Measurements from ENCODE around the gene TBC1D2B. TPM values are rescaled to one million over a fixed set of nuclear protein-coding genes. Genes with fewer than 3 reads are reported as not detected.
"Not testable (repeated sequence)": the region's sequence is repeated elsewhere in the genome, so short reads cannot be mapped to it uniquely, and the experiment has no call there.

Gene TBC1D2B
- polyA plus RNA-seq, 3 donors = 19.0 to 47.3 (median 24.4) TPM

DNA sequence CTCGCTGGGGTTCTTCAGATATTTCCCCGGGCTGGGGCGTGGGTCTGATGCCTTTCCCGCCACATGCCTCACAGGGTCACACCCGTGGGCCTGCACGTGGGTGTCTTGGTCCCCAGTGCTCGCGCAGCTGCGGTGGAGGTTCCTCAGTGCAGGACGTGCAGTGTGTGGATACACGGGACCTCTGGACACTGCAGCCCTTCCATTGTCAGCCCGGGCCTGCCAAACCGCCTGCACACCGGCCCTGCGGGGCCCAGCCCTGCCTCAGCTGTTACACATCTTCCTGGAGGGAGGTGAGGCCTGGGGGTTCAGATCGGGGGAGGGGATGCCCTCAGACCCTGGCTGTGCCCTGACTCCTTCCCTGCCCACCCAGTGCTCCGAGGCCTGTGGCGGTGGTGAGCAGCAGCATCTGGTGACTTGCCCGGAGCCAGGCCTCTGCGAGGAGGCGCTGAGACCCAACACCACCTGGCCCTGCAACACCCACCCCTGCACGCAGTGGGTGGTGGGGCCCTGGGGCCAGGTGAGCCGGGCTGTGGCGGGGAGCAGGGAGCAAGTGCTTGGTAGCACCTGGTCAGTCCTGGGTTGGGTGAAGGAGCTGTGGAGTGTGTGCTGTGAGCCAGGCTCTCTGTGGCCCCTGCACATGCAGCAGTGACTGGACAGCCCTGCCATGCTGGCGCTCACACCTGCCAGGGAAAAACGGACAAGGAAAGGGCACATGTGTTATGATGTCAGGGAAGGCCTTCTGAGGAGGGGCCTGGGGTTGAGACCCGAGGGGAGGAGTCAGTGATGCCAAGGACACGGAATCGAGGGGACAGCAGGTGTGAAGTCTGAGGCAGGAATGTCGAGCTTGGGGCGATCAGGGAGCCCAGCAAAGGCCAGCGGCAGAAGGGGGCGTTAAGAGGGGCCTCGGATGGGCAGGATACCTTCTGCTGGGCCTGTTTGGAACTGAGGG is 88.9 kb downstream of the TBC1D2B start:
- 72 to 81% (median 75%) methylated on average over 34 of the region's 34 CpGs for WGBS, 3 donors
- no peak overlapping the region for H3K27ac ChIP-seq (ENCODE audit: low read depth, low read length)

DNA sequence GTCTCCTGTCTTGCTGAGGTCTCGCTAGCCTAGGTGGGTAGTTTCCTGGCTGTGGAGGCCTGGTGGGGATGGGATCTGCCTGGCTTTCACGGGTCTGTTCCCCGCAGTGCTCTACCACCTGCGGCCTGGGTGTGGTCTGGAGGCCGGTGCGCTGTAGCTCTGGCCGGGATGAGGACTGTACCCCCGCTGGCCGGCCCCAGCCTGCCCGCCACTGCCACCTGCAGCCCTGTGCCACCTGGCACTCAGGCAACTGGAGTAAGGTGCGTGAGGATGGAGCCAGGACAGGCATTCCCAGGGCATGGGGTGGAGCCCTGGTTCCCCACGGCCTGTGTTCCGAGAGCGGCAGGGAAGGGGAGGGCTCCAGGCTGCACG is 89.8 kb downstream of the TBC1D2B start:
- H3K27ac ChIP-seq (ENCODE audit: low read depth, low read length) = not testable (repeated sequence)
- 72 to 89% (median 73%) methylated on average over 10 to 15 of the region's 15 CpGs for WGBS, 3 donors

DNA sequence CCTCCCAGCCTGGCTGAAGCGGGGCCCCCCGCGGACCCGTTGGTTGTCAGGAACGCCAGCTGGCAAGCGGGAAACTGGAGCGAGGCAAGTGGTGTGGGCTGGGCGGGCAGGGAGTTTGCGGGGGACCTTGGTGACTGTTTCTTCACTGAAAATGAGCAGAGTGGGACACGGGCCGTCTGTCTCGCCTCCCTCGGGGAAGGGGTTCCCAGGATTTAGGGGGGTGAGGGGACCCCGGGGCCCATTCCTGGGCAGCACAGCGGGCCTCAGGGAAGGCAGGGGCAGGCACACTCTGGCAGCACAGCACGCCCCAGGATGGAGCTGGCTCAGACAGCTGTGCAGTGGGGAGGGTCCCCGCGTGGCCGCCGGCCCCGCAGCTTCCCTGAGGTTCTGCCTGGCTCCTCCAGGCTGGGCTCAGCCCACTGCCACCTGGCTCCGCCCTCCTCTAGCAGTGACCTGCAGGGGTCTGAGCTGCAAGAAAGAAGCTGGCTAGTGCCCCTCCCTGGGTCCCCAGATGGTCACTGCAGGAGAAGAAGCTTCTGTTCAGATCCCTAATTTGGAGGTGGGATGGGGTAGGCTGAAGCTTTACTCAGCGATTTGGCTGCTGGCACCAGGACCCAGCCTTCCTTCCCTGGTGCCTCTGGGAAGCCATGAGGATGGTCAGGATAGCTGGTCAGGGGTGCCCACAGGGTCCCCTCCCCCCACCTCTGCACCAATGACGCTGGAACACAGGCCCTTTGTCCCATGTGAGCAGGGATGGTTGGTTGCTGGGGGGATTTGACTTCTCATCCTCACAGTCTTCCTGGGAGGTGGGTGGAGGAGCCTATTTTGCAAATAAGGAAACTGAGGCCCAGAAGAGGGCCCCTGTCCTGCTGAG is 90.4 kb downstream of the TBC1D2B start:
- WGBS, 3 donors = 61 to 66% (median 62%) methylated on average over 23 to 24 of the region's 24 CpGs
- no peak overlapping the region for H3K27ac ChIP-seq (ENCODE audit: low read depth, low read length)

DNA sequence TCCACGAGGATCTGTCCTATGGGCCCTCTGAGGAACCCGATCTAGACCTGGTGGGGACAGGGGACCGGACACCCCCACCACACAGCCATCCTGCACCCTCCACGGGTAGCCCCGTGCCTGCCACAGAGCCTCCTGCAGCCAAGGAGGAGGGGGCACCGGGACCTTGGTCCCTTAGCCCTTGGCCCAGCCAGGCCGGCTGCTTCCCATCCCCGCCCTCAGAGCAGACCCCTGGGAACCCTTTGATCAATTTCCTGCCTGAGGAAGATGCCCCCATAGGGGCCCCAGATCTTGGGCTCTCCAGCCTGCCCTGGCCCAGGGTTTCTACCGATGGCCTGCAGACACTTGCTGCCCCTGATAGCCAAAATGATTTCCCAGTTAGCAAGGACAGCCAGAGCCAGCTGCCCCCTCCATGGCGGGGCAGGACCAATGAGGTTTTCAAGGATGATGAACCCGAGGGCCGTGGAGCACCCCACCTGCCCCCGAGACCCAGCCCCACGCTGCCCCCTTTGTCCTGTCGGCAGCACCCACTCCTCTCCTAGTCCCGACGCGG is 91.5 kb downstream of the TBC1D2B start:
- no peak overlapping the region for H3K27ac ChIP-seq (ENCODE audit: low read depth, low read length)
- WGBS, 3 donors = 79 to 85% (median 84%) methylated on average over 18 of the region's 18 CpGs

DNA sequence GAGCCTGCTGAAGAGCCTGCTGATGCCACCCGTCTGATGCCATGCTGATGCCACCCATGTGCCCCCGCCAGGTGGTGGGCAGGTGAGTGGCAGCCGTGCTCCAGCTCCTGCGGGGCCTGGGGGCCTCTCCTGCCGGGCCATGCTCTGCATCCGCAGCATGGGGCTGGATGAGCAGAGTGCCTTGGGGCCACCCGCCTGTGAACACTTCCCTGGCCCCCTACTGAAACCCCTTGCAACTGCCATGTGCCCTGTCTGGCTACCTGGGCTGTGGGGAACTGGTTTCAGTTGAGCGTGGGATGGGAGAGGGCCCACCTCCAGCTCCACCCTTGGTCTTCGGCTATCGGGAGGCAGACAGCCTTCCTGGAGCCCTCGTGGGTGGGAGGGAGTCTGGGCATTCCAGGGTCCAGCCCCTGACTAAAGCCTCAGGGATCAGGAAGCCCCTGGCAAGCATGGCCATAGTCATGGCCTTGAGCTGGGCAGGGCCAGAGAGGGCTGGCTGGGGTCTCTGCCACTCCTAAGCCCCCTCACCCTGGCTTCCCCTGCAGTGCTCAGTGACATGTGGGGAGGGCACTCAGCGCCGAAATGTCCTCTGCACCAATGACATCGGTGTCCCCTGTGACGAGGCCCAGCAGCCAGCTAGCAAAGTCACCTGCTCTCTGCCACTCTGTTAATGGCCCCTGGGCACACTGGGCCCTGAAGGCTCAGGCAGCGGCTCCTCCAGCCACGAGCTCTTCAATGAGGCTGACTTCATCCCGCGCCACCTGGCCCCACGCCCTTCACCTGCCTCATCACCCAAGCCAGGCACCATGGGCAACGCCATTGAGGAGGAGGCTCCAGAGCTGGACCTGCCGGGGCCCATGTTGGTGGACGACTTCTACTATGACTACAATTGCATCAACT is 92.2 kb downstream of the TBC1D2B start:
- WGBS, 3 donors = 92 to 95% (median 95%) methylated on average over 19 to 23 of the region's 23 CpGs
- no peak overlapping the region for H3K27ac ChIP-seq (ENCODE audit: low read depth, low read length)

DNA sequence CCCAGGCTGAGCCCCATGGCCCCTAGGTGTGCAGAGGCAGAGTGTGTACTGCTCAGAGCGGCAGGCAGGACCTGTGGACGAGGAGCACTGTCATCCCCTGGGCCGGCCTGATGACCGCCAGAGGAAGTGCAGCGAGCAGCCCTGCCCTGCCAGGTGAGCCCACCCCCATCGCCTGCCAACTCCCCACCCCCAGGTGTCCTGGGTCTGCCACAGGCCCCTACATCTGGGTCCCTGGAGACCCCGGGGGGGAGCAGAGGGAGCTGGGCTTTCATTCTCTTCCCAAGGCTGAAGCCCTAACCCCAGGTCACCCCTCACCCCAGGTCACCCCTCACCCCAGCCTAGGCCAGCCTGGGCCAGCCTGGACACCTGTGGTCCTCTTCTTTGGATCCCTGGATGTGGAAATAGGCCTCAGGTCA is 93.1 kb downstream of the TBC1D2B start:
- 74 to 86% methylated on average over 4 to 6 of the region's 7 CpGs; no CpG with 5 or more reads in 1 of the 3 donors for WGBS, 3 donors

DNA sequence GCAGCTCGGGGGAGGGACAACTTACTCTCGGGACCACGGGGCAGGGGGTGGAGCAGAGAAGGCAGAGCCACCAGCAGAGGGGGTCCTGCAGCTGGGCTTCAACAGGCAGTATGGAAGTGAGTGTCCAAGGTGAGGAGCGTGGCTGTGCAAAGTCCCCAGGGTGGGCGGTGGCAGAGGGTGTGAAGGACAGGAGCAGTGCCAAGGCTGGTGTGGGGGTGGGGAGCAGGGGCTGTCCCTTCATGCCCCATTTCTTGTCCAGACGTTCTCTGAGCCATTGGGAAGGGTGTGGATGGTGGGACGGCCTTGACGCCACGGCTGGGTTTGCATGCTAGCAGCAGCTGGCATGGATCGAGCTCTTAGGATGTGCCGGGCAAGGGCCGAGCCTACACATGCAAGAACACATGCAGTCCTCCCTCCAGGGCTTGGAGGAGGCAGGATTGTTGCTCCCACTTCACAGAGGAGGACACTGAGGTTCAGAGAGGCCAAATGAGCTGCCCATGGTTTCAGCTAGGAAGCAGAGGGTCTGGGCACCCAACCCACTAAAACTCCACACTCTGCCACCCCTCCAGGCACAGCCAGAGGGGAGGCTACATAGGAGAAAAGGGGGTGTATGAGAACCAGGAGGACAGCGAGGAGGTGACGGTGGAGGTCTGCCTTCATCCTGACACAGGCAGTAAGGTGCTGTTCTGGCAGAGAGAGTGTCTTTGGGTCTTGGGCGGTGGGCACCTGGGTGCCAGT is 93.6 kb downstream of the TBC1D2B start:
- 51 to 61% (median 59%) methylated on average over 15 of the region's 15 CpGs for WGBS, 3 donors
- no peak overlapping the region for H3K27ac ChIP-seq (ENCODE audit: low read depth, low read length)

More for the DNA sequence above, 93.1 kb downstream of the TBC1D2B start:
- no peak overlapping the region for H3K27ac ChIP-seq (ENCODE audit: low read depth, low read length)

DNA sequence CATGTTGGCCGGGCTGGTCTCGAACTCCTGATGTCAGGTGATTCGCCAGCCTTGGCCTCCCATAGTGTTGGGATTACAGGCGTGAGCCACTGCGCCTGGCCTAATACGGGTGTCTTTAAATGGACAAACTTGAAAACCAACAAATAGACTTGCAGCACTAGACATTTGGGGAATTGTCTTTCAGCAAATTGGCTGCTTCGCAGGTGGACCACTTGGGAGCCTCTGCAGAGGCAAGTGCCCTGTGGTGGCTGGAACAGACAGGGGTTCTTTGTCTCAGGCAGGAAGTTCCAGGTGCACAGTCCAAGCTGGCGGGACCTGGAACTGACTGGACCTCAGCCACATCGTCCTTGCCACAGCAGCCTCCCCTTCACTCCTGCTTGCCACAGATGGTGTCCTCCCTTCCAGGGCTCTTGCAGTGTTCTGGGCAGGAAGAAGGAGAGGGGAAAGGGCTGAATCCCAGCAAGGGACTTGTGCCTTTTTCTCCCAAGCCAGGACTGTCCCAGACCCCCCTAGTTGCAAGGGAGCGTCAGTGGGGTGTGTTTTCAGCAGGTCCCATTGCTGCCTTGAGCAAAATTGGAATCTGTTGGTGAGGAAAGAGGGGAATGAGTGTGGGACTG is 94.3 kb downstream of the TBC1D2B start:
- H3K27ac ChIP-seq (ENCODE audit: low read depth, low read length) = no peak overlapping the region
- WGBS, 3 donors = 78 to 82% (median 78%) methylated on average over 10 of the region's 10 CpGs

DNA sequence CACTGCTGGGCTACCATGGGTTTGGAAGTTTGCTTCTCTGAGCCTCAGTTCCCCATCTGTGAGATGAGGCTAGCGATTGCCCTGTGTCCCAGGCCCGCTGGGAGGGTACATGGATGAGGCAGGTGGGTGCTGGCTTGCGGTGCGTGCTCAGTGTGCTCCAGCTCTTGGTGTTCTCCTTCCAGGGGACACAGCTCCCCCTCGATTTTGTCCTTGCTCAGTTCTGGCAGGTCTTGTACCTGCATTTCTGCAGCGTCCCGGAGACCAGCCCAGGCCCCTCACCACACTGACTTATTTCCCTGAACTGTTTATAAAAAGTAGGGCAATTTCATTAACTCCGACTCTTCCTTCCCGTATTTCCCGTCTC is 95.4 kb downstream of the TBC1D2B start:
- WGBS, 3 donors = 81 to 86% (median 86%) methylated on average over 10 of the region's 10 CpGs
- no peak overlapping the region for H3K27ac ChIP-seq (ENCODE audit: low read depth, low read length)

DNA sequence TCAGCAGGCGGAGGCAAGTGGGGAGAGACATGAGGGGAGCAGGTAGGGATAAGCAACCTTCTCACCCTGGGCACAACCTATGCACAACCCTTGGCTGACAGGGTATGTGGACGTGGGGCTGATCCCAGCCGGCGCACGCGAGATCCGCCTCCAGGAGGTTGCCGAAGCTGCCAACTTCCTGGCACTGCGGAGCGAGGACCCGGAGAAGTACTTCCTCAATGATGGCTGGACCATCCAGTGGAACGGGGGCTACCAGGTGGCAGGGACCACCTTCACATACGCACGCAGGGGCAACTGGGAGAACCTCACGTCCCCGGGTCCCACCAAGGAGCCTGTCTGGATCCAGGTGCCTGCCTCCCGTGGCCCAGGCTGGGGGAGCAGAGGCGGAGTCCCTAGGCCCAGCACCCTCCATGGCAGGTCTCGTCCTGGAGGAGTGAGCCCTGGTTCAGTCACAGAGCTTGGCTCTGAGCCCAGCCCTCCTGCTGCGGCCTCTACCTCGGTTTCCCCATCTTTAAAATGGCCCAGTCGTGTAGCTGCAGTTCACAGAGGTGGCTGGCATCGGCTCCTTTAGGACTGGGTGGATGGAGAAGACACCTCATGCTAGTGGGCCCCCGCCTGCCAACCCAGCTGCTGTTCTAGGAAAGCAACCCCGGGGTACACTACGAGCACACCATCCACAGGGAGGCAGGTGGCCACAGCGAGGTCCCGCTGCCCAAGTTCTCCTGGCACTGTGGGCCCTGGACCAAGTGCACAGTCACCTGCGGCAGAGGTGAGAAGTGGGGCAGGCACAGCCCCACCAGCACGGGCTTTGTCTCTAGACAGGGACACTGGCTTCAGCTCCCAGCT is 96.0 kb downstream of the TBC1D2B start:
- H3K27ac ChIP-seq (ENCODE audit: low read depth, low read length) = no peak overlapping the region
- 80 to 86% (median 81%) methylated on average over 27 to 30 of the region's 30 CpGs for WGBS, 3 donors

DNA sequence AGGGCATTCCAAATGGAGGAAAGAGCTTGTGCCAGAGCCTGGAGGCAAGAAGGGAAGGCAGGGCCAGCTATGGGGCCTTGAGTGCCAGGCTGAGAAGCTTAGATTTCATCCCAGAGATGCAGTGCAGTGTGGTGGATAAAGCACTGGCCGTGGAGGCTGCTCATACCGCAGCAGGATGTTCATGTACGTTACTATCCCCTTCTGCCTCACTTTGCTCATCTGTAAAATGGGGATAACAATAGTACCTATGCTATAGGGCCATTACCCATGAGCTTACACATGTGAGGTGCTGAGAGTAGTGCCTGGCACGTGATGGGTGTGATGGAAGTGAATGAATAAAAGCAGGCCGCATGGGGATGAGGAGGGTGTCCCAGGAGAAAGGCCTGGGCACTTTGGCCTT is 96.8 kb downstream of the TBC1D2B start:
- not testable (repeated sequence) for H3K27ac ChIP-seq (ENCODE audit: low read depth, low read length)
- WGBS, 3 donors = 91 to 93% (median 93%) methylated on average over 4 of the region's 5 CpGs

DNA sequence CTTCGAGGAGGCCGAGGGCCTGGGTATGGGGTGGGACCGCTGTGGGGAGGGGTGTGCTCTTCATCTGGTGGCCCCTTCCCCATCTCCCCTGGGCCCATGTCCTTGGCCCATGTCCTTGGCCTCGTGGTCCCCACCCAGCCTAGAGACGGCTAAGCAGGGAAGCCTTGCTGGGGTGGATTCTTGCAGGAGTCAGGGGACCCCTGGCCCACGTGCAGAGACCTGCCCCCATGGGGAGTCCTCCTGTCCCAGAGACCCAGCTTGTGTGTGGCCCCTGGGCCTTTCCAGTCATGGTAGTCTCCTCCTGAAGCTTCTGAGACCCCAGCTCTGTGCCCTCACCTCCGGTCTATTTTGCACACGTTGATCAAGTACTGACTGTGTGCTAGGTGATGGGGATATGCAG is 97.4 kb downstream of the TBC1D2B start:
- WGBS, 3 donors = 84 to 89% (median 86%) methylated on average over 8 of the region's 8 CpGs
- no peak overlapping the region for H3K27ac ChIP-seq (ENCODE audit: low read depth, low read length)

DNA sequence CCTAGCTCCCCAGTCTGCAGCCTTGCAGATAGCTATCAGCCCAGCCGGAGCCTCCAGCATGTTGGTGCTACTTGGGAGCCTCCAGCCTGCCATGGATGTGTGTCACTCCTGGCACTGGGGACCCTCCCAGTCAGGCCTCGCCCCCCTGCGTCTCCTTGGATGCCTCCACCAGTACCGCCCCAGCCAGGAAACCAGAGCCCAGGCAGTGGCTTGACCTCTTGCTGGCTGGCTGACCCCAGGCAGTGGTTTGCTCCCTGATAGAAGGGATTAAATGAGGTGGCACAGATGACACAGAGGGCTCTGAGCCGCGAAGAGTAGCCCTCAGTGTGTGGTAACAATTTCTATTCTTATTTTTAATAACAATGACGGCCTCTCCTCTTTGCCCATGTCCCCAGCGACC is 98.4 kb downstream of the TBC1D2B start:
- not testable (repeated sequence) for H3K27ac ChIP-seq (ENCODE audit: low read depth, low read length)
- 89 to 97% (median 90%) methylated on average over 5 to 7 of the region's 8 CpGs for WGBS, 3 donors

DNA sequence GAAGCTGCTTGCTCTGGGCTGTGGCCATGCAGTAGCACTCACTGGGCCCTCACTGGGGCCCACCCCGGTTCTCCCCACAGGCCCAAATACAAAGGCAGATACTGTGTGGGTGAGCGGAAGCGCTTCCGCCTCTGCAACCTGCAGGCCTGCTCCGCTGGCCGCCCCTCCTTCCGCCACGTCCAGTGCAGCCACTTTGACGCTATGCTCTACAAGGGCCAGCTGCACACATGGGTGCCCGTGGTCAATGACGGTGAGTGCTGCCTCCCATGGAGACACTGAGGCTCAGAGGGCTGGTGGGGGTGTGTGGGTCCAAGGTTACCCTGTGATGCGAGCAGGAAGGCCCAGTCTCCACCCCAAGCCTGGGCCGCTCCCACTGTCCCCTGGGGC is 98.8 kb downstream of the TBC1D2B start:
- 87 to 93% (median 91%) methylated on average over 3 to 13 of the region's 13 CpGs for WGBS, 3 donors
- not testable (repeated sequence) for H3K27ac ChIP-seq (ENCODE audit: low read depth, low read length)

DNA sequence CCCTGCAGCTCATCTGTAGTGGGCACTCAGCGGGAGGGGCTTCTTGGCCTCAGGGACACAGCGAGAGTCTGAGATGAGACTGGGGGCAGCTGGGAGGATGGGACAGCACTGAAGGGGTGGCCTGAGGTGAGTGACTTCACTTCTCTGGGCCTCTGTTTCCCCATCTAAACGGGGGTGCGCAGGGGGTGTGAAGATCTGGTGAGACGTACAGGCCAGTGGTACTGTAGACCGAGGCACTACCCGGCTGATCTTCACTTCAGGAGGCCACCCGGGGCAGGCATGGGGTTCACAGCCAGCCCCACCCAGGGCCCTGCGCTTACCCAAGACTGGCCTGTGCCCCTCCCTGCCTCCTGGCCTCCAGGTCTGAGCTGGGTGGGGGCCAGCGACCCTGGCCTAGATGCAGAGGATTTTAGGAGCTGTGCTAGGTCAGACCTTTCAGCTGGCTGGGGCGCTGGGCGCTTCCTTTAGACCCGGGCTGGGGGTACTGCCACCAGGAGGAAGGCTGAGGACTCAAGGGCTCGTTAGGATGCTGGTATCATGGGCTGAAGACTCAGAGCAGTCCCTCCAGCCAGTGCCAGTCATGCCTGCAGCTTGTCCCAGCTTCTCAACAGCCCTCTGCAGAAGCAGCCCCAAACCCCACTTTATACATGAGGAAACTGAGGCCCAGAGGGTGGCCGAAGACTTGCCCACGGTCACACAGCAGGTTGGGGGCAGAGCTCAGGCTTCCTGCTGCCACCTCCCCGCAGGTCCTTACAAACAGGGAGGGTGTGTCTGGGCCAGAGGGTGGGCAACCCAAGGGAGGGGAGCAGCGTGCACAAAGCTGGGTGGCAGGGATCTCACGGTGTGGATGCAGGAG is 99.4 kb downstream of the TBC1D2B start:
- 88 to 91% (median 91%) methylated on average over 17 to 19 of the region's 19 CpGs for WGBS, 3 donors
- H3K27ac ChIP-seq (ENCODE audit: low read depth, low read length) = not testable (repeated sequence)

Measured in adipose tissue (tissue), 3 donors.